SK-N-SH treated with all-trans-retinoic acid at 6 μM for 48 hours (cell line): ENCODE results near the gene GLYAT.

Experiments
- ATAC-seq: fragments of 200-7000 bp; cut with Tn5 transposase; 3 replicates; pipeline ENCODE4 v1.9.1; 2020; ENCODE audit warnings: mild to moderate bottlenecking, moderate library complexity
- ARNTL ChIP-seq: fragments of 450-650 bp; formaldehyde crosslinking; IDR thresholded peaks from 2 replicates; pipeline ENCODE4 v1.5.0; 2020; ENCODE audit warnings: low read depth, mild to moderate bottlenecking, moderate library complexity, borderline replicate concordance
- BACH2 ChIP-seq: fragments of 250-450 bp; sonication (Bioruptor Pico); IDR thresholded peaks from 2 replicates; pipeline ENCODE4 v1.9.0; 2021; ENCODE audit warnings: mild to moderate bottlenecking, borderline replicate concordance
- CSDC2 ChIP-seq: fragments of 250-450 bp; sonication (Bioruptor Pico); IDR thresholded peaks from 2 replicates; pipeline ENCODE4 v1.5.0; 2020; ENCODE audit warnings: mild to moderate bottlenecking, moderate library complexity
- GLIS3 ChIP-seq: fragments of 250-450 bp; sonication (Bioruptor Pico); IDR thresholded peaks from 2 replicates; pipeline ENCODE4 v1.5.0; 2020; ENCODE audit warnings: mild to moderate bottlenecking, moderate library complexity
- ISL1 ChIP-seq: fragments of 250-450 bp; sonication (Bioruptor Pico); IDR thresholded peaks from 2 replicates; pipeline ENCODE4 v2.1.2; 2022; ENCODE audit warnings: mild to moderate bottlenecking, moderate library complexity
- OSR1 ChIP-seq: fragments of 250-450 bp; sonication (Bioruptor Pico); IDR thresholded peaks from 2 replicates; pipeline ENCODE4 v1.8.0; 2022; ENCODE audit warnings: moderate library complexity, mild to moderate bottlenecking, inconsistent platforms
- POU6F1 ChIP-seq: fragments of 250-450 bp; sonication (Bioruptor Pico); IDR thresholded peaks from 2 replicates; pipeline ENCODE4 v1.8.0; 2021; ENCODE audit warnings: low read depth, mild to moderate bottlenecking, moderate library complexity, borderline replicate concordance
- PPARA ChIP-seq: fragments of 250-450 bp; sonication (Bioruptor Pico); IDR thresholded peaks from 2 replicates; pipeline ENCODE4 v1.5.0; 2020; ENCODE audit warnings: mild to moderate bottlenecking, borderline replicate concordance
- RARB ChIP-seq: fragments of 250-450 bp; sonication (Bioruptor Pico); IDR thresholded peaks from 2 replicates; pipeline ENCODE4 v1.8.0; 2021; ENCODE audit warnings: mild to moderate bottlenecking, moderate library complexity
- SNAI2 ChIP-seq: fragments of 250-450 bp; sonication (Bioruptor Pico); IDR thresholded peaks from 2 replicates; pipeline ENCODE4 v1.5.0; 2020; ENCODE audit warnings: mild to moderate bottlenecking, moderate library complexity
- TCF4 ChIP-seq: fragments of 250-450 bp; sonication (Bioruptor Pico); IDR thresholded peaks from 2 replicates; pipeline ENCODE4 v1.8.0; 2021; ENCODE audit warnings: mild to moderate bottlenecking, moderate library complexity, borderline replicate concordance
- TOX ChIP-seq: fragments of 250-450 bp; sonication (Bioruptor Pico); IDR thresholded peaks from 2 replicates; pipeline ENCODE4 v1.8.0; 2021; ENCODE audit warnings: mild to moderate bottlenecking, moderate library complexity, borderline replicate concordance
- TSHZ2 ChIP-seq: fragments of 250-450 bp; sonication (Bioruptor Pico); IDR thresholded peaks from 2 replicates; pipeline ENCODE4 v1.5.0; 2020; ENCODE audit warnings: mild to moderate bottlenecking, moderate library complexity
- ZC3H10 ChIP-seq: fragments of 250-450 bp; sonication (Bioruptor Pico); IDR thresholded peaks from 2 replicates; pipeline ENCODE4 v1.5.1; 2021; ENCODE audit warnings: mild to moderate bottlenecking, moderate library complexity
- ZFP30 ChIP-seq: fragments of 450-650 bp; formaldehyde crosslinking; IDR thresholded peaks from 2 replicates; pipeline ENCODE4 v1.5.0; 2022; ENCODE audit warnings: mild to moderate bottlenecking, moderate library complexity
- ZNF565 ChIP-seq: fragments of 450-650 bp; formaldehyde crosslinking; conservative IDR thresholded peaks from 2 replicates; pipeline ENCODE4 v1.5.0; 2020; ENCODE audit warnings: low read depth, mild to moderate bottlenecking, moderate library complexity
- ZNF70 ChIP-seq: fragments of 450-650 bp; formaldehyde crosslinking; IDR thresholded peaks from 2 replicates; pipeline ENCODE4 v1.5.0; 2020; ENCODE audit warnings: mild to moderate bottlenecking, moderate library complexity
- ZNF8 ChIP-seq: fragments of 450-650 bp; formaldehyde crosslinking; IDR thresholded peaks from 2 replicates; pipeline ENCODE4 v1.5.0; 2020; ENCODE audit warnings: mild to moderate bottlenecking, moderate library complexity
- TF ChIP-seq, protein P1 (sequence below): fragments of 250-450 bp; sonication (Bioruptor Pico); IDR thresholded peaks from 2 replicates; pipeline ENCODE4 v1.5.1; 2020; ENCODE audit warnings: low read depth, mild to moderate bottlenecking, moderate library complexity
- TF ChIP-seq, protein P2 (sequence below): fragments of 250-450 bp; sonication (Bioruptor Pico); IDR thresholded peaks from 2 replicates; pipeline ENCODE4 v1.8.0; 2020; ENCODE audit warnings: mild to moderate bottlenecking, moderate library complexity, borderline replicate concordance
- TF ChIP-seq, protein P3 (sequence below): fragments of 250-450 bp; sonication (Bioruptor Pico); IDR thresholded peaks from 2 replicates; pipeline ENCODE4 v1.5.1; 2021; ENCODE audit warnings: mild to moderate bottlenecking, moderate library complexity

The GLYAT gene

DNA sequence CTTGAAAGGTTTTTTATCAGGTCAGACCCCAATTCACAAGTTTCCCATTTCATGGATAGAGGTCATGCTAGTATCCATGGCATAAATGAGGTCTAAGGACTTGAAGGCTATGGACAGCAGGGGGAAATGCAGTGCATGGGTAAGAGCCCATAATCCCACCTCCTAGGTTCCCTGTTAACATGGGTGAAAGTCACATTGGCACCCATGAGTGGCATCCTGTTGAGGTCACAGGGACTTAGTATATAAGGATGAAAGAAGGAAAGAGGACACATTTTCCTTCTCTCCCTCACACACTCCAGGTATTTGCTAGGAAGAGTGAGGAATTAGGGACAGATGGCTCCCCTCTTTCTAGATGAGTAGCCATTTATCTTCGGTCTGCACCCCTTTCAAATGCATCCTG is 9.4 kb upstream of the GLYAT start (continued):
- TF ChIP-seq POU6F1 (CRISPR knock-in tag) (no peak), ZC3H10 (CRISPR knock-in tag) (no peak)
- TF ChIP-seq, all 23 proteins: peak for 0

DNA sequence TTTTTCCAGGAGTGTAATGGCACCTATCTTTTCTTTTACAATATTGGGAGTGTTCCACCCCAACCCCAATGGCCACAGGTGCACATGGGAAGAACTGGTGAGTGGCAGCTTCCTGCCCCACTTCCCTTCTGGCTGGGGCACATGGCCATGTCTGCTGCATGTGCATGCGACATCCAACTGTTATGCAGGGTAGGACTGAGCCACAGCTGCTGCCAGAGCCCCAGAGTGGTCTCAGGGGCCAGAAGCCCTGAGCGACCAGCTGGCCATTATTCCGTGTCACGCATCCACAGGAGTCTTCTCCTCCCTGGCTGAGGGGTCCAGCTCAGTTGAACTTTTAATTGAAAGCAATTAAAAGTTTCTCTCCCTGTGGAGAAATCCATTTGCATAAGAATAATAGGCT is 8.7 kb upstream of the GLYAT start:
- no peak for ATAC-seq
- TF ChIP-seq CSDC2 (CRISPR knock-in tag) (no peak), ZNF8 (CRISPR knock-in tag) (no peak), ZNF565 (no peak), ISL1 (no peak), ZFP30 (no peak), BACH2 (CRISPR knock-in tag) (no peak), TSHZ2 (CRISPR knock-in tag) (no peak), ZC3H10 (CRISPR knock-in tag) (no peak), POU6F1 (CRISPR knock-in tag) (no peak), ARNTL (no peak), GLIS3 (CRISPR knock-in tag) (no peak), TOX (no peak), ZNF70 (CRISPR knock-in tag) (no peak), PPARA (CRISPR knock-in tag) (no peak), SNAI2 (CRISPR knock-in tag) (no peak), OSR1 (CRISPR knock-in tag) (no peak)
- TF ChIP-seq, protein P1, sequence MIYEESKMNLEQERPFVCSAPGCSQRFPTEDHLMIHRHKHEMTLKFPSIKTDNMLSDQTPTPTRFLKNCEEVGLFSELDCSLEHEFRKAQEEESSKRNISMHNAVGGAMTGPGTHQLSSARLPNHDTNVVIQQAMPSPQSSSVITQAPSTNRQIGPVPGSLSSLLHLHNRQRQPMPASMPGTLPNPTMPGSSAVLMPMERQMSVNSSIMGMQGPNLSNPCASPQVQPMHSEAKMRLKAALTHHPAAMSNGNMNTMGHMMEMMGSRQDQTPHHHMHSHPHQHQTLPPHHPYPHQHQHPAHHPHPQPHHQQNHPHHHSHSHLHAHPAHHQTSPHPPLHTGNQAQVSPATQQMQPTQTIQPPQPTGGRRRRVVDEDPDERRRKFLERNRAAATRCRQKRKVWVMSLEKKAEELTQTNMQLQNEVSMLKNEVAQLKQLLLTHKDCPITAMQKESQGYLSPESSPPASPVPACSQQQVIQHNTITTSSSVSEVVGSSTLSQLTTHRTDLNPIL (CRISPR knock-in tag) = no peak
- TF ChIP-seq, protein P2, sequence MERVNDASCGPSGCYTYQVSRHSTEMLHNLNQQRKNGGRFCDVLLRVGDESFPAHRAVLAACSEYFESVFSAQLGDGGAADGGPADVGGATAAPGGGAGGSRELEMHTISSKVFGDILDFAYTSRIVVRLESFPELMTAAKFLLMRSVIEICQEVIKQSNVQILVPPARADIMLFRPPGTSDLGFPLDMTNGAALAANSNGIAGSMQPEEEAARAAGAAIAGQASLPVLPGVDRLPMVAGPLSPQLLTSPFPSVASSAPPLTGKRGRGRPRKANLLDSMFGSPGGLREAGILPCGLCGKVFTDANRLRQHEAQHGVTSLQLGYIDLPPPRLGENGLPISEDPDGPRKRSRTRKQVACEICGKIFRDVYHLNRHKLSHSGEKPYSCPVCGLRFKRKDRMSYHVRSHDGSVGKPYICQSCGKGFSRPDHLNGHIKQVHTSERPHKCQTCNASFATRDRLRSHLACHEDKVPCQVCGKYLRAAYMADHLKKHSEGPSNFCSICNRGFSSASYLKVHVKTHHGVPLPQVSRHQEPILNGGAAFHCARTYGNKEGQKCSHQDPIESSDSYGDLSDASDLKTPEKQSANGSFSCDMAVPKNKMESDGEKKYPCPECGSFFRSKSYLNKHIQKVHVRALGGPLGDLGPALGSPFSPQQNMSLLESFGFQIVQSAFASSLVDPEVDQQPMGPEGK (CRISPR knock-in tag) = no peak
- TF ChIP-seq, all 23 proteins: peak for 0

GRCh38 chr11:58739725-58740430 is 8.1 kb upstream of the GLYAT start:
- ATAC-seq = no peak
- no peak for TF ChIP-seq ZNF565
- no peak for TF ChIP-seq ISL1
- no peak for TF ChIP-seq ZFP30
- TF ChIP-seq PPARA (CRISPR knock-in tag) = no peak
- TF ChIP-seq, protein P3, sequence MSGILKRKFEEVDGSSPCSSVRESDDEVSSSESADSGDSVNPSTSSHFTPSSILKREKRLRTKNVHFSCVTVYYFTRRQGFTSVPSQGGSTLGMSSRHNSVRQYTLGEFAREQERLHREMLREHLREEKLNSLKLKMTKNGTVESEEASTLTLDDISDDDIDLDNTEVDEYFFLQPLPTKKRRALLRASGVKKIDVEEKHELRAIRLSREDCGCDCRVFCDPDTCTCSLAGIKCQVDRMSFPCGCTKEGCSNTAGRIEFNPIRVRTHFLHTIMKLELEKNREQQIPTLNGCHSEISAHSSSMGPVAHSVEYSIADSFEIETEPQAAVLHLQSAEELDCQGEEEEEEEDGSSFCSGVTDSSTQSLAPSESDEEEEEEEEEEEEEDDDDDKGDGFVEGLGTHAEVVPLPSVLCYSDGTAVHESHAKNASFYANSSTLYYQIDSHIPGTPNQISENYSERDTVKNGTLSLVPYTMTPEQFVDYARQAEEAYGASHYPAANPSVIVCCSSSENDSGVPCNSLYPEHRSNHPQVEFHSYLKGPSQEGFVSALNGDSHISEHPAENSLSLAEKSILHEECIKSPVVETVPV (CRISPR knock-in tag) = no peak
- TF ChIP-seq, protein P2 (CRISPR knock-in tag) = no peak
- no peak for TF ChIP-seq ZNF8 (CRISPR knock-in tag)
- TF ChIP-seq, protein P1 (CRISPR knock-in tag) = no peak
- TF ChIP-seq RARB (CRISPR knock-in tag) = no peak
- TF ChIP-seq BACH2 (CRISPR knock-in tag) = no peak
- no peak for TF ChIP-seq SNAI2 (CRISPR knock-in tag)
- TF ChIP-seq TOX = no peak
- no peak for TF ChIP-seq CSDC2 (CRISPR knock-in tag)
- no peak for TF ChIP-seq TCF4 (CRISPR knock-in tag)
- TF ChIP-seq OSR1 (CRISPR knock-in tag) = no peak
